ENCODE data around the gene KCNMA1.

Gene KCNMA1

DNA sequence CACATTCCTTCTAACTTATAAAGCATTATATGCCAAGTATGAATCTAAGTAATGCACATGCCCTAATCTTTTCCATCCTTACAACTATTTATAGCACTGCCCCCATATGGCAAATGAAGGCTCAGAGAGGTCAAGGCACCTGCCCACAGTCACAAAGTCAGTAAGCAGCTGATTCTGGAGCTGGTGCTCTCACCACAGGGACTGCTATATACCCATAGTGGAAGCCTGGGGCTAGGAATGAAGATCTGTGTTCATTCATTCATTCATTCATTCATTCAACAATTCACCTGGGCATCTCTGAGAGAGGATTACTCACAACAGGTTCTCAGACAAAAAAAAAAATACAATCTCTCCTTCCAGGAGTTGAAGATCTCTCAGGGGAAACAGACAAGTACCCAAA is 213.4 kb downstream of the KCNMA1 start:
- H3K4me1 ChIP-seq, result no peaks in the 10 kb centered on the region
- no peak overlapping the region for H3K27ac ChIP-seq

DNA sequence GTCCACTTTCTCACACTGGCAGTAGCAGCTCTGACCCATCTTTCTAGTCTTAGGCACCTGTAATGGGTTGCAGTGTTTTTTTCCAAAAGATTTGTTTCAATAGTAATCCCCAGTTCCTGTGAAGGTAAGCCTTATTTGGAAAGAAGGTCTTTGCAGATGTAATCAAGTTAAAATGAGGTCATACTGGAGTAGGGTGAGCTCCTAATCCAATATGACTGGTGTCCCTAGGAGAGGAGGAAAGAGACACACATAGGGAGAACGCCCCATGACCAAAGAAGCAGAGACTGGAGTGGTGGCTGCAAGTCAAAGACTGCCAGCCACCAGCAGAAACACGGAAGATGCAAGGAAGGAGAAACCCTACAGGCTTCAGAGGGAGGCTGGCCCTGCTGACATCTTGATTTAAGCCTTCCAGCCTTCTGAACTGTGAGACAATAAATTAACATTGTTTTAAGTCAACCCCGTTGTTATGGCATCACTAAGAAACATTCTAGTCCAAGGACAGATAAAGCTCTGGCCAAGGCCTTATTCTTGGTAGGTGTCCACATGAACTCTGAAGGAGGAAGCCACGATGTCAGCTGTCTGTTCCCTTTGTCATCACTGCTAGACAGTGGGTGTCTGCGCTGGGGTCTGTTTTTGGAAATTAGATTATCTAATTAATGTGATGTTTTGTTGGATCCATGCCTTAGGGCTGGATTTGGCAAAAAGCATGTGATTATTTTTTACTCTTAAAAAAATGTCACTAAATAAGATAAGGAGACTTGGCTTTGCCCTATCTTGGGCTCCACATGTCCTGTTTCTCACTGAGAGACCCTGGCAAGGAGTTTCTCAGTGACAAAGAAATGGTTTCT is 214.9 kb downstream of the KCNMA1 start:
- Histone ChIP-seq H3K4me3 (ENCODE audit: low read depth, low read length) (no peak overlapping the region), H3K9me3 (ENCODE audit: control insufficient read depth, low read length) (no peaks in the 10 kb centered on the region), H3K79me2 (no peaks in the 10 kb centered on the region), H3K9ac (no peak overlapping the region), H3K27me3 (ENCODE audit: control insufficient read depth, insufficient read depth, low read length) (no peaks in the 10 kb centered on the region), H3K4me1 (no peaks in the 10 kb centered on the region), H3K27ac (no peak overlapping the region), H3K4me2 (ENCODE audit: low read length) (no peak overlapping the region), H2AFZ (no peak overlapping the region), H3K36me3 (ENCODE audit: control insufficient read depth, insufficient read depth, low read length) (no peaks in the 10 kb centered on the region)
- TF ChIP-seq, protein P1, sequence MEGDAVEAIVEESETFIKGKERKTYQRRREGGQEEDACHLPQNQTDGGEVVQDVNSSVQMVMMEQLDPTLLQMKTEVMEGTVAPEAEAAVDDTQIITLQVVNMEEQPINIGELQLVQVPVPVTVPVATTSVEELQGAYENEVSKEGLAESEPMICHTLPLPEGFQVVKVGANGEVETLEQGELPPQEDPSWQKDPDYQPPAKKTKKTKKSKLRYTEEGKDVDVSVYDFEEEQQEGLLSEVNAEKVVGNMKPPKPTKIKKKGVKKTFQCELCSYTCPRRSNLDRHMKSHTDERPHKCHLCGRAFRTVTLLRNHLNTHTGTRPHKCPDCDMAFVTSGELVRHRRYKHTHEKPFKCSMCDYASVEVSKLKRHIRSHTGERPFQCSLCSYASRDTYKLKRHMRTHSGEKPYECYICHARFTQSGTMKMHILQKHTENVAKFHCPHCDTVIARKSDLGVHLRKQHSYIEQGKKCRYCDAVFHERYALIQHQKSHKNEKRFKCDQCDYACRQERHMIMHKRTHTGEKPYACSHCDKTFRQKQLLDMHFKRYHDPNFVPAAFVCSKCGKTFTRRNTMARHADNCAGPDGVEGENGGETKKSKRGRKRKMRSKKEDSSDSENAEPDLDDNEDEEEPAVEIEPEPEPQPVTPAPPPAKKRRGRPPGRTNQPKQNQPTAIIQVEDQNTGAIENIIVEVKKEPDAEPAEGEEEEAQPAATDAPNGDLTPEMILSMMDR (IDR thresholded peaks at IDR 0.05), result no peak

More for the DNA sequence above, 213.4 kb downstream of the KCNMA1 start:
- no peaks in the 10 kb centered on the region for H3K79me2 ChIP-seq
- H3K4me2 ChIP-seq (ENCODE audit: low read length), result no peak overlapping the region
- H3K9me3 ChIP-seq (ENCODE audit: control insufficient read depth, low read length), result no peaks in the 10 kb centered on the region
- H3K4me3 ChIP-seq (ENCODE audit: low read depth, low read length), result no peak overlapping the region
- H2AFZ ChIP-seq, result no peak overlapping the region
- H3K9ac ChIP-seq, result no peak overlapping the region
- TF ChIP-seq, protein P1 (IDR thresholded peaks at IDR 0.05), result no peak
- no peaks in the 10 kb centered on the region for H3K36me3 ChIP-seq (ENCODE audit: control insufficient read depth, insufficient read depth, low read length)
- H3K27me3 ChIP-seq (ENCODE audit: control insufficient read depth, insufficient read depth, low read length), result no peaks in the 10 kb centered on the region

DNA sequence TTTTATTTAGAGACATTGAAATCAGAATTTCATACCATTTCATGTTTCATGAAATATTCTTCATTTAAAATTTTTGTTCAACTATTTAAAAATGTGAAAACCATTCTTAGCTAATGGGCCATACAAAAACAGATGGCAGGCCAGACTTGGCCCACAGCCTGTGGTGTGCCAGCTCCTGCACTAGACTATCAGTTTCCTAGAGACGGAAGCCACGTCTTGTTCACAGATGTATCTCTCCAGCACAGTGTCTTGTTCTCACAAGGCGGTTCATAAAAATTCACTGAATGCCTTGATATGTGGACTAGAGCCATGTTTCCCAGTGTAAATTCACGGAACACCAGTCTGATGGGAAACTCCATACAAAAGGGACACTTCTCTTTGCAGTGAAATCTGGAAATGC is 216.0 kb downstream of the KCNMA1 start:
- Histone ChIP-seq H3K27me3 (ENCODE audit: control insufficient read depth, insufficient read depth, low read length) (no peaks in the 10 kb centered on the region), H3K4me1 (no peaks in the 10 kb centered on the region), H3K79me2 (no peaks in the 10 kb centered on the region), H3K36me3 (ENCODE audit: control insufficient read depth, insufficient read depth, low read length) (no peaks in the 10 kb centered on the region), H3K27ac (no peak overlapping the region), H3K4me2 (ENCODE audit: low read length) (no peak overlapping the region), H2AFZ (no peak overlapping the region), H3K4me3 (ENCODE audit: low read depth, low read length) (no peak overlapping the region), H3K9me3 (ENCODE audit: control insufficient read depth, low read length) (no peaks in the 10 kb centered on the region), H3K9ac (no peak overlapping the region)
- TF ChIP-seq, protein P1 (IDR thresholded peaks at IDR 0.05), result no peak

DNA sequence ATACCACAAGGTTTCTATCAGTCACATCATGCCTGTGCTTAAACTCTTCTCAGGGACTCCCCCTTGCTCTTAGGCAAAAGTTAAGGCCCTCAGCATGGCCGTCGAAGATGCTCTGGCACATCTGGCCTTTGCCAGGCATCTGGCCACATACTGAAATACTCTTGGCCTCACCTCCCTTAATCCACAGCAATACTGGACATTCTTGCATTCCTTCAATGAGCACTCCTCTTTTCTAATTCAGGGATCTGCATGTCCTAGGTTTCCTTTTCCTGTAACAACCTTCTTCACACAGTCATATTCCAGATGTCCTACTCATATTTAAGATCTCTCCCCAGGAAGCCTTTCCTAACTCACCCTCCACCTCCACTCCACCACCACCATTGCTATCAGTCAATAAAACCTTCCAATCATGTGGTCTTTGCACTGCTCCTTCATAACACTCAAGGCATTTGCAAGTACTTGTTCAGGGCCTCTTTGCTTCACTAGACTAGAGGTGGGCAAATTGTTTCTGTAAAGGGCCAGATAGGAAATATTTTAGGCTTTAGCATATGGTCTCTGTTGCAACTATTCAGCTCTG is 216.6 kb downstream of the KCNMA1 start:
- H3K27ac ChIP-seq, result no peak overlapping the region
- TF ChIP-seq, protein P1 (IDR thresholded peaks at IDR 0.05), result no peak
- no peak overlapping the region for H3K9ac ChIP-seq
- H3K79me2 ChIP-seq, result no peaks in the 10 kb centered on the region
- no peak overlapping the region for H2AFZ ChIP-seq
- H3K9me3 ChIP-seq (ENCODE audit: control insufficient read depth, low read length), result no peaks in the 10 kb centered on the region
- no peaks in the 10 kb centered on the region for H3K36me3 ChIP-seq (ENCODE audit: control insufficient read depth, insufficient read depth, low read length)
- H3K4me2 ChIP-seq (ENCODE audit: low read length), result no peak overlapping the region
- no peak overlapping the region for H3K4me3 ChIP-seq (ENCODE audit: low read depth, low read length)
- H3K27me3 ChIP-seq (ENCODE audit: control insufficient read depth, insufficient read depth, low read length), result no peaks in the 10 kb centered on the region
- H3K4me1 ChIP-seq, result no peaks in the 10 kb centered on the region

Data from parathyroid adenoma (tissue), 2 donors.